ENCODE data around the gene PGLYRP2. TPM values are rescaled to one million over a fixed set of nuclear protein-coding genes. Genes with fewer than 3 reads are reported as not detected.

PGLYRP2 gene
- total RNA-seq, 1 donor from 2014 or later: not detected

DNA sequence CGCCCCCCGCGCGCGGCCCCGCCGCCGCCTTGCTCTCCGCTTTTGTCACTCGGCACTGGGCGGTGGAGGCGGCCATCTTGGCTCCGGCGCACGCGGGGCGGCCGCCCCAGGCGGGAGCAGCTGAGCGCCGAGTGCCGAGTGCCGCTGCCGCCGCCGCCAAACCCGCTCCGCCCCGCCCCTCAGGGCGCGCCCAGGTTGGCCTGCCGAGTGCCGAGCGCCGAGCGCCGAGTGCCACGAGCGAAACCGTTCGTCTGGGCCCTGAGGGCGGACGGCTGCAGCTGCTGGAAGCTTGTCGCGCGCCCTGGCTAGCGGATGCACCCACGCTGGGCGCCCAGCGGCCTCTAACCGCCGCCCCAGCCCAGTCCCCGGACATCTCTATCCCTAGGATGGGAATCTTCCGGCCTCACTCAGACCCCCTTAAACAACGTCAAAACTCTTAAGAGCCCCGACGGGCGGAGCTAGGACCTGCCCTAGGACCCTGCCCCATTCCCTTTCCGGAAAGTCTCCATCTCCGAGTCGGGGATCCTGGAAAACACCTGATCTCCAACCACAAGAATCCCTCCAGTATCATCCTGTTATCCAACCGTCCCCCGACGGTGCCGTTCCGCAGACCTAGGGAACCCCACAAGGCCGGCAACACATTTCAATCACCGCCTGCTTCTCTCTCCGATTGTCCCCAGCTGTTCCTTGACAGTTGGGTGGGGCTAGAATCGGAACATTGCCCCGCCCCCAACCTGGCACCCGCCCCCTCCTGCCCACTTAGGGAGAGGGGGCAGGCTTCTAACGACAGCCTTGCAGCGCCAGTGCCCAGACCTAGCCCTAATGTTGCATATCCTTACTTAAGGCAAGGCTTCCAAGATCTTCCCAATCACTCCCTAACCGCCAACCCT, 46.4 kb downstream of the PGLYRP2 start:
- H3K36me3 Mint-ChIP-seq: peaks cover 5% of the 10 kb centered on the region
- peak overlapping the region; percentile 96 for H3K4me3 Mint-ChIP-seq
- H3K27me3 Mint-ChIP-seq (ENCODE audit: insufficient read depth, low read depth): peaks cover 9% of the 10 kb centered on the region
- peak overlapping the region; percentile 64 for H3K27ac Mint-ChIP-seq
- peaks cover 24% of the 10 kb centered on the region for H3K4me1 Mint-ChIP-seq
- Histone ChIP-seq H3K27me3 (no peaks in the 10 kb centered on the region), H3K36me3 (no peaks in the 10 kb centered on the region), H3K4me2 (peak overlapping the region; percentile 75), H4K20me1 (ENCODE audit: low read depth) (peaks cover 27% of the 10 kb centered on the region), H3F3A (ENCODE audit: low read depth) (peaks cover 11% of the 10 kb centered on the region), H3K9me3 (ENCODE audit: low read depth) (no peaks in the 10 kb centered on the region), H2AFZ (replicated peaks) (peak overlapping the region; percentile 99), H3K27ac (peak overlapping the region; percentile 15), H3K79me2 (ENCODE audit: low read depth) (peaks cover 36% of the 10 kb centered on the region), H3K9ac (no peak overlapping the region), H3K4me1 (peaks cover 5% of the 10 kb centered on the region), H3K4me3 (peak overlapping the region; percentile 97)
- no peaks in the 10 kb centered on the region for H3K9me3 Mint-ChIP-seq
- TF ChIP-seq EZH2phosphoT487 (IDR thresholded peaks at IDR 0.05) (no peak), EZH2 (IDR thresholded peaks at IDR 0.05) (no peak)
- TF ChIP-seq, protein P1, sequence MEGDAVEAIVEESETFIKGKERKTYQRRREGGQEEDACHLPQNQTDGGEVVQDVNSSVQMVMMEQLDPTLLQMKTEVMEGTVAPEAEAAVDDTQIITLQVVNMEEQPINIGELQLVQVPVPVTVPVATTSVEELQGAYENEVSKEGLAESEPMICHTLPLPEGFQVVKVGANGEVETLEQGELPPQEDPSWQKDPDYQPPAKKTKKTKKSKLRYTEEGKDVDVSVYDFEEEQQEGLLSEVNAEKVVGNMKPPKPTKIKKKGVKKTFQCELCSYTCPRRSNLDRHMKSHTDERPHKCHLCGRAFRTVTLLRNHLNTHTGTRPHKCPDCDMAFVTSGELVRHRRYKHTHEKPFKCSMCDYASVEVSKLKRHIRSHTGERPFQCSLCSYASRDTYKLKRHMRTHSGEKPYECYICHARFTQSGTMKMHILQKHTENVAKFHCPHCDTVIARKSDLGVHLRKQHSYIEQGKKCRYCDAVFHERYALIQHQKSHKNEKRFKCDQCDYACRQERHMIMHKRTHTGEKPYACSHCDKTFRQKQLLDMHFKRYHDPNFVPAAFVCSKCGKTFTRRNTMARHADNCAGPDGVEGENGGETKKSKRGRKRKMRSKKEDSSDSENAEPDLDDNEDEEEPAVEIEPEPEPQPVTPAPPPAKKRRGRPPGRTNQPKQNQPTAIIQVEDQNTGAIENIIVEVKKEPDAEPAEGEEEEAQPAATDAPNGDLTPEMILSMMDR (IDR thresholded peaks at IDR 0.05): no peak
- peak; percentile 97 for DNase-seq (ENCODE audit: low spot score)

DNA sequence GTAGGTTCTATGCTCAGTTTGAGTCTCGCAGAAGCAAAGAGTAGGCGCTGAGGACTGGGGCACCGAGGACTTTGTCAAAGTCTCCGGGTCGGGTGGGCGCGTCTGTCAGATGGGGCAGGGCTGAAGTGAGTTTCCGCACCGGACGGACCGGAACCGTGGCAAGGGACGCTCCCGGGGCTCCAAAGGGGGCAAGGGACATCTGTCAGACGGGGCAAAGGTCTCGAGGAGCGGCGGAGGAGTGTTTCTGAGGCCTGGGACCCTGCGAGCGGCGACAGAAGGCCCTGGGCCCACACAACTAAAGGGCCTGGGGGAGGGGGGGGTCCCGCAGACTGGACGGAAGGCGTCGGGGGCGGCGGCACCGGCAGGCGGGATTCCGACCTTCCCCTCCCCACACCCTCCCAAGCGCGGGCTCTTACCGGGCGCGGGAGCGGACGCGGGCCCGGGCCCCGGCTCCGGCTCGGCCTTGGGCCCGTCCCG, 47.2 kb downstream of the PGLYRP2 start:
- Mint-ChIP-seq H3K4me1 (peaks cover 24% of the 10 kb centered on the region), H3K27ac (peak overlapping the region; percentile 97), H3K27me3 (ENCODE audit: insufficient read depth, low read depth) (peaks cover 7% of the 10 kb centered on the region), H3K9me3 (no peaks in the 10 kb centered on the region), H3K36me3 (peaks cover 10% of the 10 kb centered on the region), H3K4me3 (peak overlapping the region; percentile 98)
- H3F3A ChIP-seq (ENCODE audit: low read depth): peaks cover 11% of the 10 kb centered on the region
- H3K36me3 ChIP-seq: no peaks in the 10 kb centered on the region
- peaks cover 27% of the 10 kb centered on the region for H4K20me1 ChIP-seq (ENCODE audit: low read depth)
- peaks cover 5% of the 10 kb centered on the region for H3K4me1 ChIP-seq
- H3K9ac ChIP-seq: peak overlapping the region; percentile 98
- H3K27ac ChIP-seq: no peak overlapping the region
- peaks cover 36% of the 10 kb centered on the region for H3K79me2 ChIP-seq (ENCODE audit: low read depth)
- no peaks in the 10 kb centered on the region for H3K9me3 ChIP-seq (ENCODE audit: low read depth)
- no peaks in the 10 kb centered on the region for H3K27me3 ChIP-seq
- H3K4me3 ChIP-seq: peak overlapping the region; percentile 100
- TF ChIP-seq, protein P1 (IDR thresholded peaks at IDR 0.05): no peak
- peak; percentile 47 for DNase-seq (ENCODE audit: low spot score)
- H2AFZ ChIP-seq (replicated peaks): no peak overlapping the region
- H3K4me2 ChIP-seq: peak overlapping the region; percentile 95

DNA sequence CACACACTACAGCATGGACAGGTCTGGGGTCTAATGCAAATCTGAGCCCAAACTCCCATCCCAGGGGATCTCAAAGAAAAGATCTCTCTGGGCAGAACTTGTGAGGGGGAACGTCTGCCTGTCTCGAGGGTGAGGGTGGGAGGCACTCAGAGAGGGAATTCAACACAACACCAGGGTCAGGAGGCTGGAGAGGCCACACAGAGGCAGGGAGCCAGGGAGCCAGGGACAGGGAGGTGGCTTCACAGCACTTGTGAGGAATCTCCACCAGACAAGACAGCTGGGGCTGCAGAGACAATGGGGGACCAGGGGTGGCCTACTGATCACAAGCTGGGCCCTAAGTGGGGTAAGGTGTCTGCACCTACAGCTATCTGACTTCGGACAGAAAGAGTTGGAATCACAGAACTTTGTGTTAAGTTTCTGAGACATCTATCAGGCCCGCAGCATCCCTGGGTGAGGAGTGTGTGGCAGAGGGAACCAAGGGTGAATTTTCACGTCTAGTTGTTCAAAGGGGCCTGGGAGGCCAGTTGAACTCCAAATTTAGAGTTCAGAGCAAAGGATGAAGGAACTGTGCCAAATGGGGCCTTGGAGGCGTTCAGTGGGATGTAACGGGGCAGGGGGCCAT, 47.8 kb downstream of the PGLYRP2 start:
- TF ChIP-seq EZH2phosphoT487 (IDR thresholded peaks at IDR 0.05) (no peak), EZH2 (IDR thresholded peaks at IDR 0.05) (no peak)
- TF ChIP-seq, protein P1 (IDR thresholded peaks at IDR 0.05): no peak
- Histone ChIP-seq H3F3A (ENCODE audit: low read depth) (peaks cover 11% of the 10 kb centered on the region), H3K4me3 (peak overlapping the region; percentile 100), H2AFZ (replicated peaks) (no peak overlapping the region), H3K4me2 (peak overlapping the region; percentile 95), H3K79me2 (ENCODE audit: low read depth) (peaks cover 36% of the 10 kb centered on the region), H3K4me1 (peaks cover 5% of the 10 kb centered on the region), H4K20me1 (ENCODE audit: low read depth) (peaks cover 27% of the 10 kb centered on the region), H3K9me3 (ENCODE audit: low read depth) (no peaks in the 10 kb centered on the region), H3K9ac (peak overlapping the region; percentile 98), H3K27ac (no peak overlapping the region), H3K36me3 (no peaks in the 10 kb centered on the region), H3K27me3 (no peaks in the 10 kb centered on the region)
- Mint-ChIP-seq H3K27me3 (ENCODE audit: insufficient read depth, low read depth) (peaks cover 7% of the 10 kb centered on the region), H3K36me3 (peaks cover 11% of the 10 kb centered on the region), H3K4me3 (peak overlapping the region; percentile 98), H3K9me3 (no peaks in the 10 kb centered on the region), H3K27ac (peak overlapping the region; percentile 97), H3K4me1 (peaks cover 24% of the 10 kb centered on the region)
- peak; percentile 32 for DNase-seq (ENCODE audit: low spot score)

Data from neural progenitor cell (in vitro differentiated cells).